ENCODE measurements around the gene KDM6A. TPM values are rescaled to one million over a fixed set of nuclear protein-coding genes. Genes with fewer than 3 reads are reported as not detected.

The KDM6A gene
- total and polyA plus RNA-seq, 2 of the 13 experiments (the other 11 are each of a cell fraction or from before 2014, with no cell fraction given) = 16.7 to 18.2 TPM

- Histone ChIP-seq H3K9ac (ENCODE audit: insufficient read depth, low read depth, low read length) (no peak overlapping the region), H3K27me3 (ENCODE audit: control insufficient read depth in 1 of 2, insufficient read depth in 2 of 2, low read length in 2 of 2) (no peaks in the 10 kb centered on the region), H3K79me2 (ENCODE audit: insufficient read depth, low read length) (peaks cover 8% of the 10 kb centered on the region), H2AFZ (ENCODE audit: low read length) (no peak overlapping the region), H4K20me1 (ENCODE audit: insufficient read depth, low read length) (no peaks in the 10 kb centered on the region), H3K36me3 (replicated peaks in 1 of 2; ENCODE audit: control insufficient read depth in 1 of 2, insufficient read depth in 2 of 2, low read length in 2 of 2) (no peaks in the 10 kb centered on the region), H3K27ac (ENCODE audit: extremely low read length, insufficient read depth, low read length) (no peak overlapping the region), H3K4me1 (ENCODE audit: insufficient read depth, low read length) (no peaks in the 10 kb centered on the region), H3K4me2 (ENCODE audit: low read depth, low read length) (no peak overlapping the region), H3K4me3 (replicated peaks in 1 of 3; ENCODE audit: insufficient read depth in 1 of 3, low read depth in 2 of 3, low read length in 3 of 3) (no peak overlapping the region), H3K9me3 (ENCODE audit: low read length) (no peaks in the 10 kb centered on the region)
- FAIRE-seq (no peak), DNase-seq (ENCODE audit: low spot score) (no peak), ATAC-seq (no peak)
- TF ChIP-seq, protein P1, sequence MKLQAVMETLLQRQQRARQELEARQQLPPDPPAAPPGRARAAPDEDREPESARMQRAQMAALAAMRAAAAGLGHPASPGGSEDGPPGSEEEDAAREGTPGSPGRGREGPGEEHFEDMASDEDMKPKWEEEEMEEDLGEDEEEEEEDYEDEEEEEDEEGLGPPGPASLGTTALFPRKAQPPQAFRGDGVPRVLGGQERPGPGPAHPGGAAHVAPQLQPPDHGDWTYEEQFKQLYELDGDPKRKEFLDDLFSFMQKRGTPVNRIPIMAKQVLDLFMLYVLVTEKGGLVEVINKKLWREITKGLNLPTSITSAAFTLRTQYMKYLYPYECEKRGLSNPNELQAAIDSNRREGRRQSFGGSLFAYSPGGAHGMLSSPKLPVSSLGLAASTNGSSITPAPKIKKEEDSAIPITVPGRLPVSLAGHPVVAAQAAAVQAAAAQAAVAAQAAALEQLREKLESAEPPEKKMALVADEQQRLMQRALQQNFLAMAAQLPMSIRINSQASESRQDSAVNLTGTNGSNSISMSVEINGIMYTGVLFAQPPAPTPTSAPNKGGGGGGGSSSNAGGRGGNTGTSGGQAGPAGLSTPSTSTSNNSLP (IDR thresholded peaks at IDR 0.05; ENCODE audit: low read depth, low read length) = no peak
- TF ChIP-seq, protein P2, sequence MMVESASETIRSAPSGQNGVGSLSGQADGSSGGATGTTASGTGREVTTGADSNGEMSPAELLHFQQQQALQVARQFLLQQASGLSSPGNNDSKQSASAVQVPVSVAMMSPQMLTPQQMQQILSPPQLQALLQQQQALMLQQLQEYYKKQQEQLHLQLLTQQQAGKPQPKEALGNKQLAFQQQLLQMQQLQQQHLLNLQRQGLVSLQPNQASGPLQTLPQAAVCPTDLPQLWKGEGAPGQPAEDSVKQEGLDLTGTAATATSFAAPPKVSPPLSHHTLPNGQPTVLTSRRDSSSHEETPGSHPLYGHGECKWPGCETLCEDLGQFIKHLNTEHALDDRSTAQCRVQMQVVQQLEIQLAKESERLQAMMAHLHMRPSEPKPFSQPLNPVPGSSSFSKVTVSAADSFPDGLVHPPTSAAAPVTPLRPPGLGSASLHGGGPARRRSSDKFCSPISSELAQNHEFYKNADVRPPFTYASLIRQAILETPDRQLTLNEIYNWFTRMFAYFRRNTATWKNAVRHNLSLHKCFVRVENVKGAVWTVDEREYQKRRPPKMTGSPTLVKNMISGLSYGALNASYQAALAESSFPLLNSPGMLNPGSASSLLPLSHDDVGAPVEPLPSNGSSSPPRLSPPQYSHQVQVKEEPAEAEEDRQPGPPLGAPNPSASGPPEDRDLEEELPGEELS (CRISPR knock-in tag; IDR thresholded peaks at IDR 0.05) = no peak
- TF ChIP-seq, protein P3, sequence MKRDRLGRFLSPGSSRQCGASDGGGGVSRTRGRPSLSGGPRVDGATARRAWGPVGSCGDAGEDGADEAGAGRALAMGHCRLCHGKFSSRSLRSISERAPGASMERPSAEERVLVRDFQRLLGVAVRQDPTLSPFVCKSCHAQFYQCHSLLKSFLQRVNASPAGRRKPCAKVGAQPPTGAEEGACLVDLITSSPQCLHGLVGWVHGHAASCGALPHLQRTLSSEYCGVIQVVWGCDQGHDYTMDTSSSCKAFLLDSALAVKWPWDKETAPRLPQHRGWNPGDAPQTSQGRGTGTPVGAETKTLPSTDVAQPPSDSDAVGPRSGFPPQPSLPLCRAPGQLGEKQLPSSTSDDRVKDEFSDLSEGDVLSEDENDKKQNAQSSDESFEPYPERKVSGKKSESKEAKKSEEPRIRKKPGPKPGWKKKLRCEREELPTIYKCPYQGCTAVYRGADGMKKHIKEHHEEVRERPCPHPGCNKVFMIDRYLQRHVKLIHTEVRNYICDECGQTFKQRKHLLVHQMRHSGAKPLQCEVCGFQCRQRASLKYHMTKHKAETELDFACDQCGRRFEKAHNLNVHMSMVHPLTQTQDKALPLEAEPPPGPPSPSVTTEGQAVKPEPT (CRISPR knock-in tag; IDR thresholded peaks at IDR 0.05; ENCODE audit: low read depth) = no peak
- TF ChIP-seq MAF1 (CRISPR knock-in tag; IDR thresholded peaks at IDR 0.05; ENCODE audit: borderline replicate concordance) (no peak), NR2F1 (CRISPR knock-in tag; IDR thresholded peaks at IDR 0.05) (no peak), ZNF556 (CRISPR knock-in tag; IDR thresholded peaks at IDR 0.05; ENCODE audit: borderline replicate concordance) (no peak), ZNF253 (CRISPR knock-in tag; IDR thresholded peaks at IDR 0.05; ENCODE audit: borderline replicate concordance) (no peak), SMARCC2 (IDR thresholded peaks at IDR 0.05) (no peak), ZNF563 (CRISPR knock-in tag; IDR thresholded peaks at IDR 0.05) (no peak), SALL2 (CRISPR knock-in tag; IDR thresholded peaks at IDR 0.05) (no peak), NONO (IDR thresholded peaks at IDR 0.05) (no peak), NONO (CRISPR knock-in tag; conservative IDR thresholded peaks at IDR 0.05) (no peak), GATA4 (IDR thresholded peaks at IDR 0.05; ENCODE audit: borderline replicate concordance, low read depth) (no peak)
- TF ChIP-seq, protein P4, sequence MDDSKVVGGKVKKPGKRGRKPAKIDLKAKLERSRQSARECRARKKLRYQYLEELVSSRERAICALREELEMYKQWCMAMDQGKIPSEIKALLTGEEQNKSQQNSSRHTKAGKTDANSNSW (CRISPR knock-in tag; IDR thresholded peaks at IDR 0.05; ENCODE audit: borderline replicate concordance) = no peak
- BruUV-seq (replicated peaks) = no TSS peak
- WGBS (ENCODE audit: low lambda C conversion rate) = over 99% methylated on average over 11 of the region's 13 CpGs
- in situ Hi-C loops (cut with HindIII; ENCODE audit: extremely low pct_ligation_motif_present, low pct_unique_long_range_greater_than_20kb) (no loop called here), intact Hi-C loops (cut with micrococcal nuclease; ENCODE audit: unreplicated experiment) (no loop called here)
- CTCF ChIA-PET (ENCODE audit: low intra/inter-chr PET ratio, low total read pairs) = no interaction called here
- POLR2A ChIA-PET = no interaction called here
Measured at GRCh38 chrX:45006002-45006800, 133.2 kb downstream of the KDM6A start.
